H1 (cell line): ENCODE measurements around the gene UBE2A. TPM values are rescaled to one million over a fixed set of nuclear protein-coding genes. Genes with fewer than 3 reads are reported as not detected.
A peak's percentile ranks its signal among the peaks of the same experiment; 100 is the strongest.

Experiments used
- HDAC2 ChIP-seq, 2 experiments: fragments of 300-600 bp in 1 of 2; sonication (generic) in 1 of 2; IDR thresholded peaks; 2 replicates each; pipeline ENCODE4 v1.6.1; 2011 to 2012; ENCODE audit warnings: low read depth in 2 of 2, low read length in 2 of 2, mild to moderate bottlenecking in 2 of 2, moderate library complexity in 2 of 2, borderline replicate concordance in 1 of 2, inconsistent platforms in 1 of 2
- KDM4A ChIP-seq: IDR thresholded peaks from one replicate; pipeline ENCODE4 v1.7.1; 2012; ENCODE audit warnings: low read depth, mild to moderate bottlenecking, moderate library complexity, low read length, inconsistent platforms; ENCODE audit not compliant: severe bottlenecking
- MAX ChIP-seq: IDR thresholded peaks from 2 replicates; pipeline ENCODE4 v1.6.1; 2012; ENCODE audit warnings: inconsistent platforms
- PHF8 ChIP-seq: fragments of 200-600 bp; sonication (generic); conservative IDR thresholded peaks from 2 replicates; pipeline ENCODE4 v1.7.1; 2012; ENCODE audit warnings: low read depth, mild to moderate bottlenecking, inconsistent platforms, low read length, moderate library complexity
- POLR2A ChIP-seq, 2 experiments: IDR thresholded peaks; 1 replicate in 1 of 2; 2 replicates in 1 of 2; pipeline ENCODE4 v1.6.1; 2011; ENCODE audit warnings: low read depth in 2 of 2, low read length in 2 of 2, mild to moderate bottlenecking in 2 of 2; ENCODE audit errors: control extremely low read depth in 1 of 2
- polyA plus RNA-seq, 7 experiments: library from polyadenylated mRNA; depleted of rRNA in 3 of 7; stranded (reverse) in 5 of 7; unstranded in 2 of 7; fragments of >200 nt in 5 of 7; fragments of 200-250 nt in 2 of 7; gene quantifications; 1 replicate in 5 of 7; 2 replicates in 1 of 7; 4 replicates in 1 of 7; pipeline versions ENCODE4 v1.2.1 to v1.2.3, GENCODE V29; 2011 to 2013; ENCODE audit warnings: missing spikeins in 2 of 7, mixed read lengths in 2 of 7
- total RNA-seq: library from RNA; stranded (reverse); fragmentation: NEBNext Ultra II Directional; extraction: Animal tissue kit (Norgen Biotek cat#: 25700); gene quantifications from 2 replicates; pipeline ENCODE4 v1.2.1, GENCODE V29; 2021
- TF ChIP-seq, protein P1 (sequence below): IDR thresholded peaks from 2 replicates; pipeline ENCODE4 v1.6.1; 2012; ENCODE audit warnings: low read length, inconsistent platforms

Gene UBE2A
- total and polyA plus RNA-seq, 2 of the 8 experiments (the other 6 are each of a cell fraction or from before 2014, with no cell fraction given), result 24.8 to 43.9 TPM

- TF ChIP-seq, protein P1, sequence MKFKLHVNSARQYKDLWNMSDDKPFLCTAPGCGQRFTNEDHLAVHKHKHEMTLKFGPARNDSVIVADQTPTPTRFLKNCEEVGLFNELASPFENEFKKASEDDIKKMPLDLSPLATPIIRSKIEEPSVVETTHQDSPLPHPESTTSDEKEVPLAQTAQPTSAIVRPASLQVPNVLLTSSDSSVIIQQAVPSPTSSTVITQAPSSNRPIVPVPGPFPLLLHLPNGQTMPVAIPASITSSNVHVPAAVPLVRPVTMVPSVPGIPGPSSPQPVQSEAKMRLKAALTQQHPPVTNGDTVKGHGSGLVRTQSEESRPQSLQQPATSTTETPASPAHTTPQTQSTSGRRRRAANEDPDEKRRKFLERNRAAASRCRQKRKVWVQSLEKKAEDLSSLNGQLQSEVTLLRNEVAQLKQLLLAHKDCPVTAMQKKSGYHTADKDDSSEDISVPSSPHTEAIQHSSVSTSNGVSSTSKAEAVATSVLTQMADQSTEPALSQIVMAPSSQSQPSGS, result 0 out of 2 replicates have a peak, but pooled peaks have one; percentile 52
- TF ChIP-seq KDM4A (peak; percentile 60), HDAC2 (IDR thresholded peaks at IDR 0.05; ENCODE audit: borderline replicate concordance in 1 of 2, low read depth in 2 of 2, low read length in 2 of 2) (no peak), PHF8 (peak; percentile 72), POLR2A (IDR thresholded peaks at IDR 0.05; ENCODE audit: control extremely low read depth in 1 of 2, low read depth in 2 of 2, low read length in 2 of 2) (peak; percentile 26 to 68; a peak in 2 of 3 replicates), MAX (peak; percentile 56; the same call in 1 of the 2 replicates)
- TF ChIP-seq, all 59 proteins: peak for 12
Measured at GRCh38 chrX:119606280-119607017, 32.1 kb downstream of the UBE2A start, which contains the start of gene NKRF (continued).
